ENCODE data around the gene TTC39B. TPM values are rescaled to one million over a fixed set of nuclear protein-coding genes. Genes with fewer than 3 reads are reported as not detected.
A peak's percentile ranks its signal among the peaks of the same experiment; 100 is the strongest.

The TTC39B gene
- total and polyA plus RNA-seq, 2 of the 8 experiments (the other 6 are each of a cell fraction or from before 2014, with no cell fraction given) = 1.6 to 10.9 TPM

DNA sequence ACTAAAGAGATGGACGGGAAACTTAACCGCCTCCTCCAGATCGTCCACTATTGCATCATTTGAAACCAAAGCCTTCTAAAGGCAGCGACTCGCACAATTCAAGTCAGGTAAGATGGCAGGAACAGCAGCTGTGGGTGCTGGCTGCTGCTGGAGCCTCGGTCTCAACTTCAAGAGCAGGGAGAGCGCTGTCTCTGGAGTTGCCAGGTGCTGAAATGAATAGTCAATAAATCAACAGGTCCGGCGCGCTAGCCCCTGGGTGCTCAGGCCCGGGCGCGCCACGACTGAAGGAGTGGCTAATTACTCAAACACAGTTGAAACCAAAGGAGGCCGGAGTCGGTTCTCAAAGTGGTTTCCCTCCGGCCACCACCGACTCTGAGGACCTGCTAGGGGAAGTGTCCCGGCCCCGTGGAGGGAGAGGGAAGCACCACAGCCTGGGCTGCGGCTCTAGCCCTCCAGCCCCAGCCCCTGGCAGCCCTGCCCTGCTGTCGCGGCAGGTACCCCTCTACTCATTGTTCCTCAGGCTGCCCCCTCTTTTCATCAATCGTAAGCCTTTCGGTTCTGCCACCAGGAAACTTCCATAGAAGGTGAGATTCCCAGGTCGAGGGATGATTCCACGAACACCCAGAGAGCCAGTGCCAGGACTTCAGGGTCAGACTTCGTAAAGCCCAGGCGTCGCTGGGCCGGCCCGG, 804 bp downstream of the TTC39B start (continued):
- TF ChIP-seq GTF2F1 (IDR thresholded peaks at IDR 0.05; ENCODE audit: borderline replicate concordance, low read depth, low read length) = no peak
- no peak for TF ChIP-seq TEAD4 (IDR thresholded peaks at IDR 0.05; ENCODE audit: low read depth, low read length)
- TF ChIP-seq POU5F1 (IDR thresholded peaks at IDR 0.05; ENCODE audit: low read depth, low read length) = no peak
- no peak for TF ChIP-seq FOSL1 (IDR thresholded peaks at IDR 0.05; ENCODE audit: insufficient read depth, low read depth, low read length)
- no peak for TF ChIP-seq SUZ12 (IDR thresholded peaks at IDR 0.05; ENCODE audit: low read length)
- TF ChIP-seq KDM4A (IDR thresholded peaks at IDR 0.05; ENCODE audit: low read depth, low read length, severe bottlenecking) = no peak
- TF ChIP-seq, protein P1, sequence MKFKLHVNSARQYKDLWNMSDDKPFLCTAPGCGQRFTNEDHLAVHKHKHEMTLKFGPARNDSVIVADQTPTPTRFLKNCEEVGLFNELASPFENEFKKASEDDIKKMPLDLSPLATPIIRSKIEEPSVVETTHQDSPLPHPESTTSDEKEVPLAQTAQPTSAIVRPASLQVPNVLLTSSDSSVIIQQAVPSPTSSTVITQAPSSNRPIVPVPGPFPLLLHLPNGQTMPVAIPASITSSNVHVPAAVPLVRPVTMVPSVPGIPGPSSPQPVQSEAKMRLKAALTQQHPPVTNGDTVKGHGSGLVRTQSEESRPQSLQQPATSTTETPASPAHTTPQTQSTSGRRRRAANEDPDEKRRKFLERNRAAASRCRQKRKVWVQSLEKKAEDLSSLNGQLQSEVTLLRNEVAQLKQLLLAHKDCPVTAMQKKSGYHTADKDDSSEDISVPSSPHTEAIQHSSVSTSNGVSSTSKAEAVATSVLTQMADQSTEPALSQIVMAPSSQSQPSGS (IDR thresholded peaks at IDR 0.05; ENCODE audit: low read length) = no peak
- TF ChIP-seq PHF8 (conservative IDR thresholded peaks at IDR 0.05; ENCODE audit: low read depth, low read length) = 0 out of 2 replicates have a peak, but pooled peaks have one; percentile 12
- TF ChIP-seq POLR2A (IDR thresholded peaks at IDR 0.05; ENCODE audit: control extremely low read depth in 1 of 2, low read depth in 2 of 2, low read length in 2 of 2) = peak in 1 of 2 experiments; percentile 34; a peak in 1 of 3 replicates
- TF ChIP-seq BRCA1 (IDR thresholded peaks at IDR 0.05; ENCODE audit: low read depth, low read length) = no peak
- no peak for TF ChIP-seq CREB1 (IDR thresholded peaks at IDR 0.05)
- no peak for TF ChIP-seq NRF1 (IDR thresholded peaks at IDR 0.05; ENCODE audit: low read depth, low read length)
- no peak for TF ChIP-seq SIRT6 (IDR thresholded peaks at IDR 0.05; ENCODE audit: low read length)
- peak; percentile 56 for TF ChIP-seq ASH2L (IDR thresholded peaks at IDR 0.05; ENCODE audit: low read length)

All from H1 (cell line).